ENCODE measurements around the gene KDM4B.

KDM4B gene

GRCh38 chr19:4984438-4984990 lies 15.6 kb downstream of the KDM4B start:
- DNase-seq (ENCODE audit: low read depth in 2 of 2, low spot score in 1 of 2), result no peak

DNA sequence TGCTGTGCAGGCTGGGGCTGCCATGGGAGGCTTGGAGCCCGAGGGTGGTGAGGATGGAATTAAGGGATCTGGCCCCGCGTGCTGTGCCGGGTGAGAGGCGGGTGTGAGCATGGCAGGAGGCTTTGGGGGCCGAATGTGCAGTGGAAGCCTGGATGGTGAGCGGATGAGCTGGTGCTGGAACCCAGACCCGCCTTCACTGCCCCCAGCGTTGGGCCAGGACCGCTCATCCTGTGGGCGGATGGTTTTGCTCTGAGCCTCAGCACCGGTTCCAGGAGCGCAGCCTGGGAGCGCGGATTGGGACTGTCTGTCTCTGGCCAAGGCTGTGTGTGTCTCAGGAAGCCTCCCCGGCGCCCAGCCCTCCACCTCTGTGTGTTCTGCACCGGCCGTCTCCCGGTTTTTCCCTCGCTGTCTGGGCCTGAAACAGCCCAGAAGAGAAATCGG lies 16.7 kb downstream of the KDM4B start:
- no peak for DNase-seq (ENCODE audit: low read depth in 2 of 2, low spot score in 1 of 2)

- DNase-seq (ENCODE audit: low read depth in 2 of 2, low spot score in 1 of 2), result no peak
Measured at GRCh38 chr19:4986056-4986455, 17.1 kb downstream of the KDM4B start.

- DNase-seq (ENCODE audit: low read depth in 2 of 2, low spot score in 1 of 2), result no peak
Measured at GRCh38 chr19:4986471-4986891, 17.6 kb downstream of the KDM4B start.

DNA sequence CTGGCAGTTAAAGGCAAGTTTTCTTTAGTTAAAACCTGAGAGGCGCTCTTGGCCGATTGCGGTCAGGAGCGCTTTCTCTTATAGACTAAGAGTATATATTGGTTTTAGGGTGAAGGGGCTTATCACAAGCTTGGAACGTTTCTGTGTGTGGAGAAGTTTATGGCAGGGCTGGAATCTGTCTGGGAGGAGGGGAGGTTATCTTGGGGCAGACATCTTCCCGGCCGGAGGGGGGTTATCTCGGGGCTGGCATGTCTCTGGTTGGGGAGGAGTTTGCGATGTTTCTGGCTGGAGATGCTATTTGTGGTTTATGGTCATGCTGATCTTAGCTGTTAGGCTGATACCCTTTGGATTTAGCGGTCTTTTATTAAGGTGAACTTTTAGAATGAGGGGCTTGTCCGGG lies 18.3 kb downstream of the KDM4B start:
- DNase-seq (ENCODE audit: low read depth in 2 of 2, low spot score in 1 of 2), result no peak

DNA sequence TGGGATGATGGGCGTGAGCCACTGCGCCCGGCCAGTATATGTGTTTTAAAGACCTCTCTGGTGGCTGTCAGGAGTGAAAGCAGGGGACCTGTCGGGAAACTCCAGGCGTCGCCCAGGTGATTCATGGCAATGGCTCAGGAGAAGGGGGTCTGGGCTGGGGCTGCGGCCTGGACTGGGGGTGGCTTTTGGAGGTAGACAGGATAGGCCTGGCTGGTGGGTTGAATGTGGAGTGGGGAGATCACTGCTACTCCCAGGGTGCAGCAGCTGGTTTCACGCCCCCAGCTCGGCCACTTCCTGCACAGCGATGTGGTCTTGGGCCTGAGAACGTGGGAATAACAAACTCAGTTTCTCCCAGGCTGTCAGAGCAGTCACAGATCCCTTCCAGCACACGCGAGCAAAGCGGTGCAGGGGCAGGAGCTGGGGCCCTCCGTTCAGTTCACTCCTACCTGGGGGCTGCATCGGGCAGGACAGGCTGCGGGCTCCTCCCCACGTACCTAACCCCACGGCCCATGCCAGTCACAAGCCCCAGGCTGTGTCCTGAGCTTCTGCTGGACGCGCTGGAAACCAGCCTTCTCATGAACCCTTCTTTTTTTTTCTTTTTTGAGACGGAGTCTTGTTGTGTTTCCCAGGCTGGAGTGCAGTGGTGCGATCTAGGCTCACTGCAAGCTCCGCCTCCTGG lies 18.9 kb downstream of the KDM4B start:
- no peak for DNase-seq (ENCODE audit: low read depth in 2 of 2, low spot score in 1 of 2)

DNA sequence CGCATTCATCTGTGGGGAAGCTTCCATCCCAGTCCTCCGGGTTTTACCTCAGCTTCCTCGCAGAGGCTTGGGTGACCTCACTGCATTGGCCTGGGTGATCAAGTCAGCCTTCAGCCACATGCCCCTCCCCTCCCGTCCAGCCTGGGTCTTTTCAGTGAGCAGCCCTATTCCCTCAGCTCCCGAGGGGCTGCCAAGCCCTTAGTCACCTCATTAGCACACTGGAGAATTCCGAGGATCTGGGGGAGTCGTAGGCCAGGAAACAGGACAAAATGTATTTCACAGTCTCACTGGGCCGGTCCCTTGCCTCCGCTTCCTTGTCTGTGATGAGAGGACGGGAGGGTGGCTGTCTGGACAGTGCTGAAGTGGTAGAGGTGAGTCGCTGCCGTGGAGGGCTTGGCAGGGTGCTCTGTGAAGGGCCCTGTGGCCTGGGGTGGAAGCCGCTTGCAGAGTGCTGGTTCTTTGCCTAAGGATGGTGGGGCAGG lies 19.9 kb downstream of the KDM4B start:
- no peak for DNase-seq (ENCODE audit: low read depth in 2 of 2, low spot score in 1 of 2)

DNA sequence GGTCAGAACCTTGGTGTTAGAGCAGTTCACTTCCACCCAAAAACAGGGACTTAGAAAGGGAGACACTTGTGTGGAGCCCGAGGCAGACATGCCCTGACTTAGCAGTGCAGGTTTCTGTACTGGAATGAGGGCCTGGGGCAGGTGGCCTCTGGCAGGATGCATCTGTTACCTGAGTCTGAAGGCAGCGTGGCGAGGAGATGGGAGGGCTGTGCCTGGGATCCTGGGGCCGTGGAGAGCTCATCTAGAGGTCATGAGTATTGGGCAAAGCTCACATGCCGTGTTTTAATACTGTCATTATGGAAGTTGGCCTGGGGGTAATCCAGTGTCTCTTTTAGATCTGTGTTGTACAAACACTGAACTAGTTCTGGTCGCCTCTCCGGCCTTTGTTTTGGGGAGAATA lies 21.4 kb downstream of the KDM4B start:
- no peak for DNase-seq (ENCODE audit: low read depth in 2 of 2, low spot score in 1 of 2)

DNA sequence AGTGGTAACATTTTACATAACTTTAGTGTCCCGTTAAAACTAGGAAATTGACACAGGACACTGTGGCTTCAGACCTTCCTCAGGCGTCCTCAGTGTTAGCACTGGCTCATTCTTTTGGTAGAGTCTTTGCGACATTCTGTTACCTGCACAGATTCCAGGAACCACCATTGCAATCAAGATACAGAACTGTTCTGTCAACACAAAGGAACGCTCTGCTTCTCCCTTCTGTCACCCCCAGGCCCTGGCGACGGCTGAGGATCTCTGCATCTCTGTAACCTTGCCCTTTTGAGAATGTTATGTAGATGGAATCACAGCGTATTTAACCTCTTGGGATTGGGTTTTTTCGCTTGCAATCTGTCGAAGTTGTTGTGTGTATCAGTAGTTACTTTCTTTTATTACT lies 22.6 kb downstream of the KDM4B start:
- DNase-seq (ENCODE audit: low read depth in 2 of 2, low spot score in 1 of 2), result no peak

GRCh38 chr19:4991996-4992698 lies 23.2 kb downstream of the KDM4B start:
- no peak for DNase-seq (ENCODE audit: low read depth in 2 of 2, low spot score in 1 of 2)

DNA sequence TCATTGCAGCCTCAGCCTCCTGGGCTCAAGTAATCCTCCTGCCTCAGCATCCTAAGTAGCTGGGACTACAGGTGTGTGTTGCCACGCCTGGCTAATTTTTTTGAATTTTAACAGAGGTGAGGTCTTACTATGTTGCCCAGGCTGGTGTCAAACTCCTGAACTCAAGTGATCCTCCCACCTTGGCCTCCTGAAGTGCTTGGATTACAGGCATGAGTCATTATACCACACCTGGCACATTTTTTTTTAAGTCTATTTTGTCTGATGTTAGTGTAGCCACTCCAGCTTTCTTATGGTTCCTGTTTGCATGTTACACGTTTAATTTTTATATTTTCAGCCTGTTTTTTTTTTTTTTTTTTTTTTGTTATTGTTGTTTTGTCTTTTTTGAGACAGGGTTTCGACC lies 24.8 kb downstream of the KDM4B start:
- DNase-seq (ENCODE audit: low read depth in 2 of 2, low spot score in 1 of 2), result no peak

DNA sequence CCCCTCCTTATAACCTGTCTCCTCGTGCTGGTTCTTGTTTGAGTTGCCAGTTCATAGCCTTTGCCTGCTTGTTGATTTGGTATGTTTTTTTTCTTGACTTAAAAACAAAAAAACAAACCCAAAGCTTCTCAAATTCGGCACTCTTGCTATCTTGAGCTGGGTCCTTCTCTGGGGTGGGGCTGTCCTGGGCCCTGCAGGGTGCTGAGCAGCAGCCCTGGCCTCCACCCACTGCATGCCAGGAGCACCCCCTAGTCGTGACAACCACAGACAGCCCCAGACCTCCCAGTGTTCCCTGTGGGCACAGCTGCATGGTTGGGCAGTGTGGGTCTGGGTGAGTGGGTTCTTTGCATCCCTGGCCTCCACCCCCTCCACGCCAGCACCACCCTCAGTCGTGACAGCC lies 27.8 kb downstream of the KDM4B start:
- no peak for DNase-seq (ENCODE audit: low read depth in 2 of 2, low spot score in 1 of 2)

GRCh38 chr19:4997297-4997696 lies 28.4 kb downstream of the KDM4B start:
- DNase-seq (ENCODE audit: low read depth in 2 of 2, low spot score in 1 of 2), result no peak

GRCh38 chr19:5000120-5000611 lies 31.3 kb downstream of the KDM4B start:
- DNase-seq (ENCODE audit: low read depth in 2 of 2, low spot score in 1 of 2), result no peak

DNA sequence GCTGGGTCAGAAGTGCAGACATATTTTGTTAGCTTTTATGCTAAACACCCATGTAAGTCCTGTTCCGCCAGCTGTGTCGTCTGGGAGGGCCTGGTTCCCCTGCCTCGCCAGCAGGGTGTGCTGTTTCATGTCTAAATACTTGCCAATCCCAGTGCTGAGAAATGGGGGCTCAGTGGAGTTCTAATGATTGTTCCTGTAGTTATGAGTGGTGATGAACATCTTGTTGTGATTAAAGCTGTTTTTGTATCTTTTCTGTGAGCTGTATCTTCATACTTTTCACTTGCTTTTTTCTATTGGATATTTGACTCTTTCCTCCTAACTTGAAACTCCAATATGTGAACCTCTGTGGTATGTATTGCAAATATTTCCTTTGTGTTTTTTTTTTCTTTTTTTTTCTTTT lies 32.7 kb downstream of the KDM4B start:
- no peak for DNase-seq (ENCODE audit: low read depth in 2 of 2, low spot score in 1 of 2)

DNA sequence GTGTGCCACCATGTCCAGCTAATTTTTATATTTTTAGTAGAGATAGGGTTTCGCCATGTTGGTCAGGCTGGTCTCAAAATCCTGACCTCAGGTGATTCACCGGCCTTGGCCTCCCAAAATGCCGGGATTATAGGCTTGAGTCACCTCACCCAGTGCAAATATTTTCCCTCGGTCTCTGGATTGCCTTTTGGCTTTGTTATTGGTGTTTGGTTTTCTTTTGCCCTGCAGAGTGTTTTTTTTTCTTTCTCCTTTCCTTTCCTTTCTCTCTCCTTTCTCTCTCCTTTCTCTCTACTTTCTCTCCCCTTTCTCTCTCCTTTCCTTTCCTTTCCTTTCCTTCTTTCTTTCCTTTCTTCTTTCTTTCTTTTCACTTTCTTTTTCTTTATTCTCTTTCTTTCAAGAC lies 33.2 kb downstream of the KDM4B start:
- DNase-seq (ENCODE audit: low read depth in 2 of 2, low spot score in 1 of 2), result no peak

- no peak for DNase-seq (ENCODE audit: low read depth in 2 of 2, low spot score in 1 of 2)
Measured at GRCh38 chr19:5003781-5004180, 34.9 kb downstream of the KDM4B start.

- DNase-seq (ENCODE audit: low read depth in 2 of 2, low spot score in 1 of 2), result no peak
Measured at GRCh38 chr19:5005096-5005495, 36.2 kb downstream of the KDM4B start.

- DNase-seq (ENCODE audit: low read depth in 2 of 2, low spot score in 1 of 2), result no peak
Measured at GRCh38 chr19:5006201-5006600, 37.3 kb downstream of the KDM4B start.

DNA sequence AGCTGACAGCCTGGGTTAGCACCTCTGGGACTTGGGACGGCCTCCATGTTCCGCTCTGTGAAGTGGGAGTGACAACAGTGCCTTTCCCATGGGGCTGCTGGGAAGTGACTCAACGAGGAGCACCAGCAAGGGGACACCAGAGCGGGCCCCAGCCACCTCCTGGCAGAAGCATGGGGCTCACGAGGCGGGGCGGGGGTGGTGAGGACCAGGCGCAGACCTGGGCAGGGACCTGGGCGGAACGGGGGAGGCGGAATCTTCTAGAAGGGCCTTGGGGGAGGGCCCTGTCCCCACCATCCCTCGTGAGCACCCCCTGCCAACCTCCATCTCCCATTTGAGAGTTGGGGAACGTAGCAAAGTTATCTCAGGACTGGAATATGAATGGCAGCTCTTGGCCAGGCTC lies 37.9 kb downstream of the KDM4B start:
- DNase-seq (ENCODE audit: low read depth in 2 of 2, low spot score in 1 of 2), result no peak

- DNase-seq (ENCODE audit: low read depth in 2 of 2, low spot score in 1 of 2), result no peak
Measured at GRCh38 chr19:5011476-5012238, 42.7 kb downstream of the KDM4B start.

Measured in stimulated activated CD8-positive, alpha-beta memory T cell treated with anti-CD3 and anti-CD28 coated beads, Interleukin-4, amount 100 ng/mL, for 4 hours (primary cell).